K562 (cell line): ENCODE results near the gene GLT8D2.
"Not testable (repeated sequence)": the region's sequence is repeated elsewhere in the genome, so short reads cannot be mapped to it uniquely, and the experiment has no call there.

ENCODE experiments used
- ATF7 ChIP-seq: fragments of 450-650 bp; IDR thresholded peaks from 2 replicates; pipeline ENCODE4 v1.7.1; 2014; ENCODE audit warnings: mild to moderate bottlenecking, moderate library complexity
- BRF2 ChIP-seq: IDR thresholded peaks from 3 replicates; pipeline ENCODE4 v1.6.1; 2011; ENCODE audit warnings: borderline replicate concordance, mild to moderate bottlenecking; ENCODE audit not compliant: insufficient read length, insufficient read depth
- CBFA2T3 ChIP-seq: fragments of 450-650 bp; IDR thresholded peaks from 2 replicates; pipeline ENCODE4 v1.6.1; 2017
- CHD4 ChIP-seq: fragments of 200-600 bp; sonication (generic); IDR thresholded peaks from 3 replicates; pipeline ENCODE4 v1.6.1; 2012; ENCODE audit warnings: low read depth, mild to moderate bottlenecking, mixed read lengths, low read length, inconsistent platforms; ENCODE audit not compliant: insufficient read depth, insufficient replicate concordance, poor library complexity, severe bottlenecking
- CREB1 ChIP-seq, 2 experiments: sonication (generic) in 1 of 2; formaldehyde crosslinking in 1 of 2; IDR thresholded peaks; 2 replicates each; pipeline versions ENCODE4 v1.6.1 to v1.8.0; 2012 to 2022; ENCODE audit warnings: inconsistent platforms in 1 of 2, mild to moderate bottlenecking in 1 of 2, missing genetic modification reagents in 1 of 2, moderate library complexity in 1 of 2
- CTCF ChIP-seq, 3 experiments: IDR thresholded peaks in 2 of 3; conservative IDR thresholded peaks in 1 of 3; 2 replicates each; pipeline ENCODE4 v1.5.1; 2011 to 2012; ENCODE audit warnings: low read length in 3 of 3, mild to moderate bottlenecking in 3 of 3, control low read depth in 2 of 3, improper control_type of control experiment in 1 of 3, inconsistent platforms in 1 of 3, low read depth in 1 of 3, mixed read lengths in 1 of 3, moderate library complexity in 1 of 3; ENCODE audit not compliant: insufficient read depth in 2 of 3
- DPF2 ChIP-seq: fragments of 450-650 bp; IDR thresholded peaks from 2 replicates; pipeline ENCODE4 v1.6.1; 2016
- EZH2 ChIP-seq: IDR thresholded peaks from 2 replicates; pipeline ENCODE4 v1.6.1; 2012; ENCODE audit warnings: low read depth, mild to moderate bottlenecking, inconsistent platforms, low read length, borderline replicate concordance
- HIVEP1 ChIP-seq: fragments of 250-450 bp; sonication (Bioruptor Pico); IDR thresholded peaks from 2 replicates; pipeline ENCODE4 v1.4.0; 2020; ENCODE audit warnings: mild to moderate bottlenecking
- RFX7 ChIP-seq: fragments of 250-450 bp; sonication (Bioruptor Pico); IDR thresholded peaks from 2 replicates; pipeline ENCODE4 v1.5.1; 2021; ENCODE audit warnings: mild to moderate bottlenecking
- SOX6 ChIP-seq: fragments of 450-650 bp; IDR thresholded peaks from 2 replicates; pipeline ENCODE4 v1.6.1; 2014; ENCODE audit warnings: mild to moderate bottlenecking
- TCF7L2 ChIP-seq: fragments of 150-350 bp; IDR thresholded peaks from 2 replicates; pipeline ENCODE4 v1.6.1; 2016; ENCODE audit warnings: low read depth, mild to moderate bottlenecking, low read length, moderate library complexity
- ZFP1 ChIP-seq: fragments of 450-650 bp; formaldehyde crosslinking; IDR thresholded peaks from 2 replicates; pipeline ENCODE4 v1.4.0; 2020; ENCODE audit warnings: mild to moderate bottlenecking, mixed read lengths
- ZNF764 ChIP-seq: fragments of 250-450 bp; sonication (Bioruptor Pico); IDR thresholded peaks from 2 replicates; pipeline ENCODE4 v1.4.0; 2020; ENCODE audit warnings: low read depth, mild to moderate bottlenecking, moderate library complexity

- not testable (repeated sequence) for TF ChIP-seq CTCF (IDR thresholded peaks at IDR 0.05 in 2 of 3, conservative IDR thresholded peaks at IDR 0.05 in 1 of 3; ENCODE audit: insufficient read depth in 2 of 3, low read depth in 1 of 3, low read length in 3 of 3); TCF7L2; ATF7; SOX6; CBFA2T3; EZH2; CHD4; ZNF764 (CRISPR knock-in tag); BRF2; RFX7; ZFP1 (CRISPR knock-in tag); HIVEP1 (CRISPR knock-in tag); CREB1 (IDR thresholded peaks at IDR 0.05); CREB1 (CRISPR knock-in tag; IDR thresholded peaks at IDR 0.05); DPF2
Measured at GRCh38 chr12:104036143-104036542, 13.8 kb downstream of the GLT8D2 start.
